HG03095 (cell line): ENCODE data around the gene KRTAP4-5.
"Not testable (repeated sequence)": the region's sequence is repeated elsewhere in the genome, so short reads cannot be mapped to it uniquely, and the experiment has no call there.

Experiments used
- ATAC-seq: cut with Tn5 transposase; IDR thresholded peaks from one replicate; pipeline ENCODE4 v1.9.1; 2021; ENCODE audit warnings: moderate library complexity; ENCODE audit not compliant: unreplicated experiment

Gene KRTAP4-5

DNA sequence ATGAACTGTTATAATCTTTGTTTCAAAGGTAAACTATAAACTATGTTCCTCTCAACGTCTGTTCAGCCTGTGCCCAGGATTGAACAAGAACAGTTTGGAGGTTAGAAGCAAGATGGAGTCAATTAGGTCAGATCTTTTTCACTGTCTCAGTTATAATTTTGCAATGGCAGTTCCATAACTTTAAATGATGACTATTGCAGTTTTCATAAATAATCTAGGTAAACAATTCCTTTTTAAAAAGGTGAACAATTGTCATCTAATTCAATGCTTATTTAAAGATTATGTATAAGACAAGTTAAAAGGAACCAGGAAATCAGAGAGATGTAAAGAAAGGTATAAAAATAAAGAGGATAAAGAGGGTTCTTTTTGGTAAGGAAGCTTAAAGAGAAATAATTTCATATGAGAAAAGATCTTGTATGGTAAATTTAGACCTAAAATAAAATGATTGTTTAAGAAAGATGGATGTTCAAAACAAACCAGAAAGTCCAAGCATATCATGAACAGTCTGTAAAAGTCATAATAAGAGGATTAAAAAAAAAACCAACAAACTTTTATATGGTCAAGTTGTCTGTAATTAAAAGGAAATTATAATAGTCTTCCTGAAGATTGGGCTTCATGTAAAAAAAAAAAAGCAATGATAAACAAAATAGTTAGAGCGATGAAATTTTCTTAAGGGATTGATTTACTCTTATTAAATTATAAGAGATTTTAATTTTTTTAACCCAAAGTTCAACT, 38.3 kb downstream of the KRTAP4-5 start:
- ATAC-seq: no peak

DNA sequence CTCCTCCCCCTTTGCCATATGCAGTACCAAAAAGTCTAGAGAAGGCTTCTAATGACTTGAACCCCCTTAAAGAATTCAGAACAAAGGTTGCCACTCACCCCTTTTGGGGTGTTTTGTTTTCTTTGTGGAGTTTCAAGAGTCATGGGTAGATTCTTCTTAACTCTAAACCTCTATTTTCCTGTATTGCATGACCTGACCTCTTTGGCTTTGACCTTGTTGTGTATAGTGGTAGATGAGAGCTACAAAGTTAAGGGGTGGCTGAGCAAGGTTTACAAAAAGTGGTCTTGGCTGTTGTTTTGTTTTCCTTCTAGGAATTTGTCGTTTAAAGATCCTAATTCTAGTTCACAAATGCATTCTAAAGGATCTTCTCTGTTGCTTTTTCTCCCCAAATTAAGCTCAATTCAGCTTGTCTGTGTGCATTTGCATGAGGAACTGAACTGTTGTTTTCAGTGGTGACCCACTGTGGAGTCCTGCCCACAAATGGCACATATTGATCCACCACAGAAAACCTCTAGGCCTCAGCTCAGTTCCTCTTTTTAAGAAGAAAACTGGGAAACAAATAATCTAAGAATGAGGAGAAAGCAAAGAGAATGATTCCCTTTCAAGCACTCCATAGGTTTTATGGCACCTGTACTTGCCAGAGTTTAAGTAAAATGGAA, 40.8 kb downstream of the KRTAP4-5 start:
- not testable (repeated sequence) for ATAC-seq

DNA sequence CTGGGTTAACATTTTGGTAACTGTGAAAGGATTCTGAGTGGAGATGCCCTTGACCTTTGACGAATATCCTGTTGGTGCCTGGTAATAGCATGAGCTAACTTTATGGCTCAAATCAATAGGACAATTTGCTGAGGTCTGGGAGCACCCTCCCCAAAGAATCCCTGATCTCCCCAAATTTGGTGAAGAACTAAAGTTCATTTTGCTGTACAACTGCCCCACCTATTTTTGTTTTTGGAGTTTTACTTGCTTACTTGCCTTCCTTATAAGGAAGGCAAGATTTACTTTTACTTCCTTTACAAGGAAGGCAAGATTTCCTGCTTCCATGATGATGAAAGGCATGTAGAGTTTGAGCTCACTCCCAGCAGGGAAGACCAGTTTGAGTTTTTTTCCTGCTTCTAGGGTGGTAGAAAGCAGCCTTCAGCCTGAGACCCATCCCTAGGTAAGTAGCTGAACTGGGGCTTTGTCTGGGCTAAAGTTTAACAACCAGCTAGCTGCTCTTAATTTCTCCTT, 41.6 kb downstream of the KRTAP4-5 start:
- ATAC-seq: no peak

DNA sequence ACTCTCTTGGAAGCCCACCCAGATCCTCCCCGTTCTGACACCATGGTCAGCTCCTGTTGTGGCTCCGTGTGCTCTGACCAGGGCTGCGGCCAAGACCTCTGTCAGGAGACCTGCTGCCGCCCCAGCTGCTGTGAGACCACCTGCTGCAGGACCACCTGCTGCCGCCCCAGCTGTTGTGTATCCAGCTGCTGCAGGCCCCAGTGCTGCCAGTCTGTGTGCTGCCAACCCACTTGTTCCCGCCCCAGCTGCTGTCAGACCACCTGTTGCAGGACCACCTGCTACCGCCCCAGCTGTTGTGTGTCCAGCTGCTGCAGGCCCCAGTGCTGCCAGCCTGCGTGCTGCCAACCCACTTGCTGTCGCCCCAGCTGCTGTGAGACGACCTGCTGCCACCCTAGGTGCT, 44.3 kb downstream of the KRTAP4-5 start, which contains the start of gene KRTAP4-9:
TSS of gene KRTAP4-9 (plus strand) at position 43 of the 400 bp plus-strand sequence. CDS start at position 43, 0 bp downstream.
- ATAC-seq: not testable (repeated sequence)

DNA sequence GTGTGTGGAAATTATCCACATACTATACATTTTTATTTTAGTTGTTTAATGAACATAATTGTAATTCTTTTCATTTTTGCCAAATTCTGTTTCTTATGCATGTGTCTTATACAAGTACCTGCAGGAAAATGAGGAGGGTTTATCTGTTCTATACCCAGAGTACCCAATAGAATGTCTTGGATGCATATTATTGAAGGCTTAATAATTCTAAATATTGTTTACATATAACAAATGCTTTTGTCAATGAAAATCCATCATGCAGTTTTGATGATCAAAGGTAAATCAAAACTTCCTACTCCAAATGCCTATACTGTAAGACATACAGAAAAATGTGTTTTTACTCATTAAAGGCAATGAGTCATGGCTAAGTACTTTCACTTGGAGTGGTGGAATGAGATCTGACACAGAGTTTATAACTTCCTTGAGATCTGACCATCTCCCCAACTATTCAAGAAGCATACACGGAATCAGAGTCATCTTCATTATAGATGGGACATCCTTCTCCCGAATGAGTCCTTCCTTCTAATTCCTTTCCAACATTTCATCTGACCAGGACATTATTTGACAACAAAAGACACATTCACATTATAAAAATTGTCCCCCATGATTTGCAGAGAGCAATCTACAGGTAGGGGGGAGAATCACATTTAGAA, 45.1 kb downstream of the KRTAP4-5 start:
- not testable (repeated sequence) for ATAC-seq

DNA sequence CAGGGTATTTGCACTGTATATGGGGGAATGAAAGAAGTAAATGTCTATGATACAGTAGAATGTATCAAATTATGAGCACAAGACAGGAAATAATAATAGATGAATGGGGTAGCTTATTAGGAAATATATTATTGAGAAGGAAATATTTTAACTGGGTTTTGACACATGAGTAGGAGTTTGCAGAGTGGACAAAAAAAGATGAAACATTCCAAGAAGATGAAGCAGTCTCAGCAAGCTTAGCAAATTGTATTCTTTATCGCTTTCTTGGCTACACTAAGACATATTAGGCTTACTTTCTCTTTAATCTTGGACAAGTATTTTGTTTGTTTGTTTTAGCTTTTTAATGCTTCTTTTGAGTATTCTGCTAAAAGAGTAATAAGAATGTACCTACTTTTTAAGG, 45.7 kb downstream of the KRTAP4-5 start:
- ATAC-seq: no peak

DNA sequence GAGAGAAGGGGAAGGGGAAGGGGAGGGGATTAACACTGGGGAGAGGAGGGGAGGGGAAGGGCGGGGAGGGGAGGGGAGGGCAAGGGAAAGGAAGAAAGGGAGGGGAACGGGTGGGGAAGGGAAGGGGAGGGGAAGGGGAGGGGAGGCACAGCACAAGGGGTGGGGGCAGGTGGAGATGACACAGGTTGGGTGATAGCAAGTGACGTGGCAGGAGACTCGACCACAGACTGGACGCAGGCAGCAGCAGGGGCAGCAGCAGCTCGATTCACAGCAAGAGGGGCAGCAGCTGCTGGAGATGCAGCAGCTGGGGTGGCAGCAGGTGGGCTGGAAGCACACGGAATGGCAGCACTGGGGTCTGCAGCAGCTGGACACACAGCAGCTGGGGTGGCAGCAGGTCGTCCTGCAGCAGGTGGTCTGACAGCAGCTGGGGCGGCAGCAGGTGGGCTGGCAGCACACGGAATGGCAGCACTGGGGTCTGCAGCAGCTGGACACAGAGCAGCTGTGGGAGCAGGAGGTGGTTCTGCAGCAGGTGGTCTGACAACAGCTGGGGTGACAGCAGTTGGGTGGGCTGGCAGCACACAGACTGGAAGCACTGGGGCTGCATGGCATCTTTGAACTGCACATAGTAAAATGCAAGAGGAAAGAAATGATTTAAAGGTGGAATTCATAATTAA, 47.9 kb downstream of the KRTAP4-5 start, which contains the start of gene KRTAP4-16:
TSS of gene KRTAP4-16 (minus strand) at position 624 of the 674 bp plus-strand sequence. CDS start at position 624, 0 bp downstream.
- ATAC-seq: no peak

DNA sequence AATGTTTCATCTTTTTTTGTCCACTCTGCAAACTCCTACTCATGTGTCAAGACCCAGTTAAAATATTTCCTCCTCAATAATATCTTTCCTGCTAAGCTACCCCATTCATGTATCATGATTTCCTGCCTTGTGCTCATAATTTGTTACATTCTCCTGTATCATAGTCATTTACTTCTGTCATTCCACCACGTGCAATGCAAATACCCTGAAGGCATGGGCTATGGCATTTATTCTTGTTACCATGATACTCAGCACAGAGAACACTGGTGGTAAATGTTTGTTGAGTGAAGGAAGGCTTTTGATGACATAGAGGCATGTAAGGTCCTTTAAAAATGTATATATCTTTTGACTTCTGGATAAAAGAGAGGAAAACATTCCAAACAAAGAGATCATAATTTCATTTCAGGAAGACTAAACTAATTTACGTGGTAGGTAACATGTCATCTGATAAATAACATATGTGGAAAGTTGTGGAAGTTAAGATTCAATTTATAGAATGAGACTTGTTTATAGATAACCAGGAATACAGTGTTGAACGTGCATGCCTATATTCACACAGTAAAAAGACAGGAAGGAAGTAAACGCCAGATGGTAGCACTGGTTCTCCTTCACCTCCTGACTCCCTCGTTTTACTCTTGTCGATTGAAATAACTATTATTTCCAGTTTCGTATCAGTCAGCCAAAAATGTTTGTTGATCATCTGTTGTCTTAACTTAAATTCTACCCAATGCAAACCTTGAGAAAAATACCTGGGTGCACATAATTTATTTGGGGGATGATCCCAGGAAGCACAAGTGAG, 49.7 kb downstream of the KRTAP4-5 start:
- not testable (repeated sequence) for ATAC-seq
